ENCODE data around the gene NBAS.

NBAS gene

DNA sequence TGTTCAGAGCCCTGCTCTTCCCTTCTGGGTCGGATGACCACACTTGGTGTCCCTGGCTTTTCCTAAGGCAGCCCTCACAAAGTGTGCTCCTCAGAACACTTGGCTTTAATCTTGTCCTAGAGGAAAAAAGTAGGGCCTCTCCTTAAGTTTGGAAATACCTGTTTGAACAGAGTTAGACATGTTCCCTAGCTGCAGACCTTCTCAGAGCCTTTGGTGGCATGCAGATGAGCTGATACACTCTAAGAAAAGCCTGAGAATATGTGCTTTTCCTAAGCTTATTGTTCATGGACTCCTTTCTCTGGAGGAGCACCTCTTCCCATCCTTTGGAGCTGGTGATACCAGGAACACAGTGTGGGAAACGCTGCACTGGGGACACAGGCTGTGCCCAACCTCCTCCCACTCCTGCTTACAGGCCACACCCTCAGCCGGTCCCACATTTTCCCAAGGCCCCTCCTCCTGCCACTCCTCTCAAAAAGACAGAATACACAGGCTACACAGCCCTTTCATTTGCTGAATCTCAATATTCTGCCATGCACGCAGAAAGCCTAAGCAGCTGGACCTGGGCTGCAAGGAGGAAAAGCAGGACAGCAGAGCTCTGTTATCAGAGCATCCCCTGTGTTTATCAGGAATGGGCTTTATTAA is 443.6 kb downstream of the NBAS start:
- no peak for TF ChIP-seq POLR2AphosphoS5 (IDR thresholded peaks at IDR 0.05; ENCODE audit: low read depth, low read length)

Measured in PFSK-1 (cell line).